Osteocyte (in vitro differentiated cells): ENCODE results near the gene TMEM108. TPM values are rescaled to one million over a fixed set of nuclear protein-coding genes. Genes with fewer than 3 reads are reported as not detected.

Experiments used
- DNase-seq: peaks from one replicate; pipeline ENCODE4 v3.0.0; 2021; ENCODE audit warnings: mixed read lengths; ENCODE audit not compliant: unreplicated experiment; ENCODE audit errors: extremely low spot score
- H3K27ac Mint-ChIP-seq: one replicate; pipeline ENCODE4 v1.8.0; 2021; ENCODE audit warnings: mild to moderate bottlenecking, mixed read lengths; ENCODE audit not compliant: unreplicated experiment
- H3K27me3 Mint-ChIP-seq: one replicate; pipeline ENCODE4 v1.8.0; 2021; ENCODE audit warnings: mixed read lengths; ENCODE audit not compliant: unreplicated experiment
- H3K36me3 Mint-ChIP-seq: one replicate; pipeline ENCODE4 v1.8.0; 2021; ENCODE audit warnings: mixed read lengths; ENCODE audit not compliant: unreplicated experiment
- H3K4me1 Mint-ChIP-seq: one replicate; pipeline ENCODE4 v1.8.0; 2021; ENCODE audit warnings: mixed read lengths; ENCODE audit not compliant: unreplicated experiment
- H3K4me3 Mint-ChIP-seq: one replicate; pipeline ENCODE4 v1.8.0; 2021; ENCODE audit warnings: mild to moderate bottlenecking, moderate library complexity, mixed read lengths; ENCODE audit not compliant: unreplicated experiment
- H3K9me3 Mint-ChIP-seq: one replicate; pipeline ENCODE4 v1.8.0; 2021; ENCODE audit warnings: mixed read lengths; ENCODE audit not compliant: unreplicated experiment
- CTCF ChIP-seq: fragments of 200-600 bp; sonication (generic); IDR thresholded peaks from 2 replicates; pipeline ENCODE4 v1.5.0; 2021; ENCODE audit warnings: antibody characterized with exemption, mild to moderate bottlenecking, moderate library complexity
- total RNA-seq: library from RNA; stranded (reverse); gene quantifications from 2 replicates; pipeline ENCODE4 v1.2.1, GENCODE V29; 2021

The TMEM108 gene
- total RNA-seq, 1 donor from 2014 or later, result 3.7 TPM

DNA sequence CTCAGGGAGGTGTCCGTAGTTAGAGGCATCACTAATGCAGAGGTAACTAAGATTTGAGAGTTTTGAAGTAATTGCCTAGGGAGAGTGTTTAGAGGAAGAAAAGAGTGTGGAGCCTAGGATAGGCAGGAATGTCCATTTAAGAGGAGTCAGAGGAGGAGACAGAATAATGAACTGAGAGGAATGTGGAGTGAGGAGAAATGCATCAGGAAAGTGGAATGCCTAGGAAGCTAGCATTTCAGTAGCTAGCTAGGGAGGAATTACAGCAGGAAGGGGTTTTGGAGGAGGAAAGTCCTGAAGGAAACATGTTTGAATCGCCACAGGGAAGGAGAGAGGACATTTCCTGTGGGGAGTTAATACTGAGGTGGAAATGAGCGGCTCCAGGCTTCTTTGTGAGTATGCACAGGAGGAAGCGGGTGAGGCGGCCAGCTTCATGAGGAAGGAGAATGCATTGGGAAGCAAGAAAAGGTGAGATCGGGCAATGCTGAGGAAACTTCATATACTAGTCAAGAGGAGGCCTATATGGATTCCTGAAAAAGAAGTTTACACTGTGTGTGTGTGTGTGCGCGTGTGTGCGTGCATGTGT, 154.3 kb downstream of the TMEM108 start:
- no peak for DNase-seq
- H3K36me3 Mint-ChIP-seq, result no peaks in the 10 kb centered on the region
- no peak overlapping the region for H3K27ac Mint-ChIP-seq
- no peak for TF ChIP-seq CTCF
- peaks cover 4% of the 10 kb centered on the region for H3K27me3 Mint-ChIP-seq
- no peaks in the 10 kb centered on the region for H3K4me1 Mint-ChIP-seq
- H3K4me3 Mint-ChIP-seq, result no peak overlapping the region
- H3K9me3 Mint-ChIP-seq, result no peaks in the 10 kb centered on the region

- TF ChIP-seq CTCF, result no peak
- peaks cover 4% of the 10 kb centered on the region for H3K27me3 Mint-ChIP-seq
- no peaks in the 10 kb centered on the region for H3K9me3 Mint-ChIP-seq
- DNase-seq, result no peak
- no peak overlapping the region for H3K27ac Mint-ChIP-seq
- H3K4me1 Mint-ChIP-seq, result no peaks in the 10 kb centered on the region
- H3K36me3 Mint-ChIP-seq, result no peaks in the 10 kb centered on the region
- H3K4me3 Mint-ChIP-seq, result no peak overlapping the region
Observed at GRCh38 chr3:133192967-133193366, 154.8 kb downstream of the TMEM108 start.

DNA sequence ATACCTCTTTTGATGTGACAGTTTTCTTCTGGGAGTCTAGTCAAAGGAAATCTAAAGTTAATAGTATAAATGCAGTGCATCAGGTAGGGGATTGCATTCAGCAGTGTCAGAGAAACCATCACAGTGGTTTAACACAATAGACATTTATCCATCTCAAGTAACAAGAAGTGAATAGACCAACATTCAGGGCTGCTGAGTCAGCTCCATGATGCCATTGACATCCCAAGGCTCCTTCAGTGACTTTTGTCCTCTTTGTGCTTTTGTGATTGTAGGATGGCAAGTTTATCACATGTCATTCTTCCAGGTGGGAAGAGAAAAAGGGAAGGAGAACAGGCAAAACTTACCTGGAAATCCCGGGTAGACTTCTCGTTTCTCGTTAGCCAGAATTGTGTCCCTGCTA, 158.3 kb downstream of the TMEM108 start:
- no peak for TF ChIP-seq CTCF
- H3K27me3 Mint-ChIP-seq, result peaks cover 3% of the 10 kb centered on the region
- H3K4me1 Mint-ChIP-seq, result no peaks in the 10 kb centered on the region
- no peak for DNase-seq
- no peak overlapping the region for H3K4me3 Mint-ChIP-seq
- no peak overlapping the region for H3K27ac Mint-ChIP-seq
- no peaks in the 10 kb centered on the region for H3K9me3 Mint-ChIP-seq
- no peaks in the 10 kb centered on the region for H3K36me3 Mint-ChIP-seq

DNA sequence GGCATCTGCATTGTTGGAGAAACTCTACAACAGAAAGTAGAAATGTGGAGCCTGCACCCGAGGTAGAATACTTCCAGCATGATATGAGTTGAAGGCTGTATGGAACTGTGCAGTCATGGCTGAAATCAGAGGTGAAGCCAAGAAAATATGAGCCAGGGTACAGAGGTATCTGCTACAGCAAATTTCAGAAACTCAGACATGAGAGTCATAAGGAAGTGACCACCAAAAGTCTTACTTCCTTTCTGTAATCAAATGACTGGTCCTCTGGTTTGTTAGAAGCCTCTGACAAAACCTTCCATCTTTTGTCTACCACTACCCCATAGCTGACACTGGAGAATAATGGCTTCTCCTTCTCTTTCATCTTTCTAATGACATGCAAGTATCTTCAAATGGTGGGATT, 159.4 kb downstream of the TMEM108 start:
- no peaks in the 10 kb centered on the region for H3K9me3 Mint-ChIP-seq
- H3K36me3 Mint-ChIP-seq, result no peaks in the 10 kb centered on the region
- H3K4me3 Mint-ChIP-seq, result no peak overlapping the region
- no peak overlapping the region for H3K27ac Mint-ChIP-seq
- no peak for TF ChIP-seq CTCF
- no peak for DNase-seq
- no peaks in the 10 kb centered on the region for H3K27me3 Mint-ChIP-seq
- H3K4me1 Mint-ChIP-seq, result no peaks in the 10 kb centered on the region

DNA sequence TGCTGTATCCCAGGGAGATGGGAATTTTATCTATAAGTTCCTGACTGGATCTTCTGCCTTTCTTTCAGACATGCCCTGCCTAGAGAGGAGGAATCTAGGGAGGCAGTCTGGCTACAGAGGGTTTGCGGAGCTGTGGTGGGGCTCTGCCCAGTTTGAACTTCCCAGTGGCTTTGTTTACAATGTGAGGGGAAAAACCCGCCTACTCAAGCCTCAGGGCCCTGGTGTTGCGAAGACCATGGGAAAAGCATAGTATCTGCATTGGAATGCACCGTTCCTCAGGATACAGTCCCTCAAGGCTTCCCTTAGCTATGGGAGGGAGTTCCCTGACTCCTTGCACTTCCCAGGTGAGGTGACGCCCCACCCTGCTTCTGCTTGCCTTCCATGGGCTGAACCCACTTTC, 168.7 kb downstream of the TMEM108 start:
- Mint-ChIP-seq H3K4me1 (no peaks in the 10 kb centered on the region), H3K27me3 (peaks cover 11% of the 10 kb centered on the region), H3K27ac (no peak overlapping the region), H3K9me3 (no peaks in the 10 kb centered on the region), H3K4me3 (no peak overlapping the region), H3K36me3 (no peaks in the 10 kb centered on the region)
- no peak for TF ChIP-seq CTCF
- DNase-seq, result no peak
